ENCODE measurements around the gene SHANK3. TPM values are rescaled to one million over a fixed set of nuclear protein-coding genes. Genes with fewer than 3 reads are reported as not detected.

SHANK3 gene
- polyA plus RNA-seq, 1 of the 3 experiments (the other 2 are of a cell fraction): 1.5 TPM

GRCh38 chr22:50720301-50721256, 48.0 kb downstream of the SHANK3 start:
- no peaks in the 10 kb centered on the region for H4K20me1 ChIP-seq (ENCODE audit: insufficient read depth)
- H3K9me3 ChIP-seq: no peaks in the 10 kb centered on the region
- H3K27me3 ChIP-seq (ENCODE audit: insufficient read depth): no peaks in the 10 kb centered on the region
- no peaks in the 10 kb centered on the region for H3K9me2 ChIP-seq
- ChIA-PET CTCF (interaction anchor here (0.9 to 2.1 kb wide), 6 partner anchors 11 to 54 kb away, joined by 3 to 8 read pairs (median 4); no protein-coding TSS in a partner anchor), POLR2A (interaction anchor here (0.6 kb wide), 1 partner anchor 123 kb away, joined by 3 read pairs; no protein-coding TSS in a partner anchor)
- no peaks in the 10 kb centered on the region for H3K79me2 ChIP-seq (ENCODE audit: insufficient read depth)
- no peaks in the 10 kb centered on the region for H3K4me1 ChIP-seq (ENCODE audit: control insufficient read depth in 1 of 2, insufficient read depth in 2 of 2, low read depth in 1 of 2, low read length in 1 of 2)
- no peaks in the 10 kb centered on the region for H3K36me3 ChIP-seq (replicated peaks in 1 of 2; ENCODE audit: control insufficient read depth in 1 of 2, insufficient read depth in 2 of 2, low read length in 1 of 2)
- H2AFZ ChIP-seq (ENCODE audit: low read depth): no peak overlapping the region
- H3K27ac ChIP-seq (ENCODE audit: low read depth in 2 of 2, low read length in 1 of 2): no peak overlapping the region
- H3K9ac ChIP-seq: no peak overlapping the region
- peak; percentile 62 for DNase-seq
- TF ChIP-seq TAF1 (IDR thresholded peaks at IDR 0.05; ENCODE audit: borderline replicate concordance, low read depth, low read length) (no peak), RXRA (IDR thresholded peaks at IDR 0.05; ENCODE audit: borderline replicate concordance, low read depth) (no peak), PBX3 (IDR thresholded peaks at IDR 0.05) (no peak), ELF1 (IDR thresholded peaks at IDR 0.05) (no peak), SMC3 (IDR thresholded peaks at IDR 0.05; ENCODE audit: low read depth, low read length) (no peak), FOXM1 (IDR thresholded peaks at IDR 0.05; ENCODE audit: low read depth) (no peak), RCOR1 (IDR thresholded peaks at IDR 0.05; ENCODE audit: low read length) (no peak), RAD21 (IDR thresholded peaks at IDR 0.05; ENCODE audit: low read length) (no peak), RFX5 (IDR thresholded peaks at IDR 0.05; ENCODE audit: low read length) (no peak), YY1 (IDR thresholded peaks at IDR 0.05; ENCODE audit: low read depth) (no peak), ZBTB33 (IDR thresholded peaks at IDR 0.05; ENCODE audit: borderline replicate concordance, low read depth) (no peak), JUND (IDR thresholded peaks at IDR 0.05) (no peak), GABPA (IDR thresholded peaks at IDR 0.05; ENCODE audit: low read depth) (no peak), POLR2AphosphoS5 (IDR thresholded peaks at IDR 0.05; ENCODE audit: low read depth, low read length) (no peak), NFIC (IDR thresholded peaks at IDR 0.05; ENCODE audit: borderline replicate concordance) (no peak), EZH2phosphoT487 (IDR thresholded peaks at IDR 0.05; ENCODE audit: borderline replicate concordance, low read depth) (no peak), TEAD4 (IDR thresholded peaks at IDR 0.05; ENCODE audit: borderline replicate concordance, insufficient read depth) (no peak), EP300 (IDR thresholded peaks at IDR 0.05; ENCODE audit: borderline replicate concordance in 1 of 2, low read depth in 1 of 2, low read length in 1 of 2) (no peak)
- no peak overlapping the region for H3K4me2 ChIP-seq
- 72% methylated on average over 57 of the region's 132 CpGs for WGBS (ENCODE audit: low lambda C conversion rate)
- H3F3A ChIP-seq (replicated peaks; ENCODE audit: insufficient read depth): no peaks in the 10 kb centered on the region
- no peak overlapping the region for H3K4me3 ChIP-seq (ENCODE audit: low read depth in 2 of 2, low read length in 1 of 2)
